IMR-90 (cell line): ENCODE data around the gene DNAJC6. TPM values are rescaled to one million over a fixed set of nuclear protein-coding genes. Genes with fewer than 3 reads are reported as not detected.
A peak's percentile ranks its signal among the peaks of the same experiment; 100 is the strongest.

Source experiments
- ATAC-seq: fragments of 200-7000 bp; cut with Tn5 transposase; 2 replicates; pipeline ENCODE4 v1.9.1; 2020; ENCODE audit warnings: low read depth, mild to moderate bottlenecking, moderate library complexity
- BruUV-seq: library from RNA; stranded (reverse); fragments of 400-500 nt; replicated peaks from 2 replicates; lab custom pipeline; 2021; lab: Mats Ljungman, UMichigan
- CTCF ChIA-PET: fragments of 300-600 bp; formaldehyde crosslinking; extraction: SDS; loops from one replicate; lab custom pipeline; 2021; ENCODE audit warnings: antibody characterized with exemption; lab: Yijun Ruan, JAX
- POLR2A ChIA-PET: fragments of 300-600 bp; sonication (Branson Sonifier 250); formaldehyde crosslinking; loops from one replicate; lab custom pipeline; 2022; ENCODE audit warnings: antibody characterized with exemption; ENCODE audit not compliant: unreplicated experiment; lab: Charles Lee
- DNase-seq: peaks from one replicate; pipeline ENCODE4 v3.0.0; 2013
- H2AFZ ChIP-seq: replicated peaks from 2 replicates; pipeline ENCODE3; 2013; ENCODE audit warnings: low read length, mild to moderate bottlenecking; ENCODE audit not compliant: poor library complexity
- H2AK5ac ChIP-seq: 2 replicates; pipeline ENCODE4 v1.6.1; 2013; ENCODE audit warnings: low read depth, low read length, inconsistent platforms
- H2AK9ac ChIP-seq: replicated peaks from 2 replicates; pipeline ENCODE3; 2013; ENCODE audit warnings: mild to moderate bottlenecking, low read depth, low read length, moderate library complexity; ENCODE audit not compliant: poor library complexity
- H2BK120ac ChIP-seq: 2 replicates; pipeline ENCODE4 v1.6.1; 2013; ENCODE audit warnings: low read depth, low read length, inconsistent platforms
- H2BK15ac ChIP-seq: 3 replicates; pipeline ENCODE4 v1.6.1; 2013; ENCODE audit warnings: low read depth, low read length, inconsistent platforms
- H2BK20ac ChIP-seq: 2 replicates; pipeline ENCODE4 v1.6.1; 2013; ENCODE audit warnings: low read depth, mild to moderate bottlenecking, inconsistent platforms, low read length, moderate library complexity
- H2BK5ac ChIP-seq: 2 replicates; pipeline ENCODE4 v1.6.1; 2013; ENCODE audit warnings: mild to moderate bottlenecking, low read depth, low read length, inconsistent platforms; ENCODE audit not compliant: poor library complexity, severe bottlenecking
- H3K14ac ChIP-seq: replicated peaks from 2 replicates; pipeline ENCODE4 v1.6.1; 2013; ENCODE audit warnings: low read depth, low read length, inconsistent platforms
- H3K18ac ChIP-seq: 2 replicates; pipeline ENCODE4 v1.6.1; 2013; ENCODE audit warnings: low read depth, low read length, control low read depth
- H3K23ac ChIP-seq: 2 replicates; pipeline ENCODE4 v1.6.1; 2013; ENCODE audit warnings: low read depth, low read length, inconsistent platforms
- H3K27ac ChIP-seq: 2 replicates; pipeline ENCODE4 v1.5.1; 2013; ENCODE audit warnings: mild to moderate bottlenecking, control low read depth, low read length; ENCODE audit not compliant: insufficient read depth
- H3K27me3 ChIP-seq: 2 replicates; pipeline ENCODE4 v1.6.1; 2013; ENCODE audit warnings: low read length; ENCODE audit not compliant: control insufficient read depth, insufficient read depth
- H3K36me3 ChIP-seq: 2 replicates; pipeline ENCODE4 v1.6.1; 2013; ENCODE audit warnings: low read length, mixed read lengths; ENCODE audit not compliant: control insufficient read depth, insufficient read depth
- H3K4ac ChIP-seq: 2 replicates; pipeline ENCODE4 v1.6.1; 2013; ENCODE audit warnings: low read depth, low read length, inconsistent platforms
- H3K4me1 ChIP-seq: 2 replicates; pipeline ENCODE4 v1.6.1; 2013; ENCODE audit warnings: low read length, mixed read lengths; ENCODE audit not compliant: control insufficient read depth, insufficient read depth
- H3K4me2 ChIP-seq: 2 replicates; pipeline ENCODE4 v1.6.1; 2013; ENCODE audit warnings: low read depth, mild to moderate bottlenecking, control low read depth, low read length, moderate library complexity
- H3K4me3 ChIP-seq: 2 replicates; pipeline ENCODE4 v1.5.1; 2013; ENCODE audit warnings: low read depth, mild to moderate bottlenecking, control low read depth, low read length, moderate library complexity; ENCODE audit not compliant: insufficient read depth
- H3K56ac ChIP-seq: 2 replicates; pipeline ENCODE4 v1.6.1; 2013; ENCODE audit warnings: low read length, inconsistent platforms; ENCODE audit not compliant: insufficient read depth; ENCODE audit errors: extremely low read depth
- H3K79me1 ChIP-seq, 2 experiments: 2 replicates each; pipeline ENCODE4 v1.6.1; 2013; ENCODE audit warnings: low read length in 2 of 2, inconsistent platforms in 1 of 2, low read depth in 1 of 2
- H3K9ac ChIP-seq: 2 replicates; pipeline ENCODE4 v1.6.1; 2013; ENCODE audit warnings: low read depth, low read length, control low read depth
- H3K9me1 ChIP-seq: 2 replicates; pipeline ENCODE4 v1.6.1; 2013; ENCODE audit warnings: low read length, inconsistent platforms; ENCODE audit not compliant: insufficient read depth
- H3K9me3 ChIP-seq: 2 replicates; pipeline ENCODE4 v1.6.1; 2013; ENCODE audit warnings: low read length; ENCODE audit not compliant: control insufficient read depth, insufficient read depth
- H4K20me1 ChIP-seq: 2 replicates; pipeline ENCODE4 v1.6.1; 2013; ENCODE audit warnings: low read length, inconsistent platforms; ENCODE audit not compliant: insufficient read depth
- H4K5ac ChIP-seq: 2 replicates; pipeline ENCODE4 v1.6.1; 2013; ENCODE audit warnings: mild to moderate bottlenecking, low read depth, low read length, control low read depth
- H4K8ac ChIP-seq, 2 experiments: 2 replicates each; pipeline ENCODE4 v1.6.1; 2013; ENCODE audit warnings: low read depth in 2 of 2, low read length in 2 of 2, control low read depth in 1 of 2, inconsistent platforms in 1 of 2
- H4K91ac ChIP-seq: 2 replicates; pipeline ENCODE4 v1.6.1; 2013; ENCODE audit warnings: low read depth, low read length, inconsistent platforms; ENCODE audit not compliant: insufficient read depth
- CEBPB ChIP-seq: IDR thresholded peaks from 2 replicates; pipeline ENCODE4 v1.6.1; 2012; ENCODE audit warnings: low read depth, low read length, improper control_type of control experiment
- MAFK ChIP-seq: IDR thresholded peaks from 2 replicates; pipeline ENCODE4 v1.6.1; 2012; ENCODE audit warnings: low read depth, low read length, improper control_type of control experiment
- MXI1 ChIP-seq: IDR thresholded peaks from 2 replicates; pipeline ENCODE4 v1.6.1; 2012; ENCODE audit warnings: low read depth, mild to moderate bottlenecking, low read length, moderate library complexity, borderline replicate concordance
- RAD21 ChIP-seq: IDR thresholded peaks from 2 replicates; pipeline ENCODE4 v1.6.1; 2012; ENCODE audit warnings: low read length, improper control_type of control experiment
- SMC3 ChIP-seq: fragments of 150-350 bp; IDR thresholded peaks from 2 replicates; pipeline ENCODE4 v1.6.1; 2016; ENCODE audit warnings: low read depth, mild to moderate bottlenecking, antibody characterized with exemption, low read length, moderate library complexity
- USF2 ChIP-seq: fragments of 150-350 bp; IDR thresholded peaks from 2 replicates; pipeline ENCODE4 v1.6.1; 2017; ENCODE audit warnings: mild to moderate bottlenecking, antibody characterized with exemption, low read length, low read depth
- WGBS, 2 experiments: methylation state at CpG; one replicate each; pipeline versions ENCODE4 v1.1.5 to v1.1.7; 2013; ENCODE audit warnings: missing lambda C conversion rate in 2 of 2; ENCODE audit not compliant: insufficient read length in 1 of 2; ENCODE audit errors: extremely low coverage in 2 of 2; 5-methylcytosine and 5-hydroxymethylcytosine counted together
- dilution Hi-C: fragments of 300-500 bp; cut with HindIII; formaldehyde crosslinking; loops from one replicate; pipeline ENCODE4 v1.14.3; 2018; ENCODE audit warnings: low sequenced_read_pairs; ENCODE audit not compliant: unreplicated experiment
- in situ Hi-C: fragments of 300-500 bp; cut with MboI; formaldehyde crosslinking; loops from 3 replicates; pipeline ENCODE4 v1.14.3; 2019; ENCODE audit warnings: low sequenced_read_pairs, inconsistent platforms, mixed read lengths
- intact Hi-C: fragments of 100-400 bp; cut with micrococcal nuclease; formaldehyde crosslinking; loops from 2 replicates; pipeline ENCODE4 v1.10.0; 2022
- polyA plus RNA-seq, 3 experiments: library from polyadenylated mRNA; depleted of rRNA; stranded (reverse); fragments of >200 nt; gene quantifications; 2 replicates each; pipeline ENCODE4 v1.2.3, GENCODE V29; 2012; ENCODE audit warnings: low replicate concordance in 1 of 3
- total RNA-seq: library from RNA; depleted of rRNA; stranded (reverse); fragments of >200 nt; gene quantifications from 2 replicates; pipeline ENCODE4 v1.2.3, GENCODE V29; 2012

DNAJC6 gene
- total and polyA plus RNA-seq, 2 of the 4 experiments (the other 2 are of a cell fraction) = 0.05 to 0.18 TPM

GRCh38 chr1:65264197-65264929 is 45.0 kb upstream of the DNAJC6 start:
- dilution Hi-C loops = no loop called here
- no peak overlapping the region for H3K9ac ChIP-seq
- POLR2A ChIA-PET = no interaction called here
- peaks cover 24% of the 10 kb centered on the region for H3K27me3 ChIP-seq
- no peak overlapping the region for H4K8ac ChIP-seq
- H3K4ac ChIP-seq = no peak overlapping the region
- H2AK9ac ChIP-seq = no peak overlapping the region
- in situ Hi-C loops = no loop called here
- intact Hi-C loops = no loop called here
- H3K27ac ChIP-seq = no peak overlapping the region
- H3K9me1 ChIP-seq = no peaks in the 10 kb centered on the region
- H2BK20ac ChIP-seq = no peak overlapping the region
- no TSS peak for BruUV-seq
- CTCF ChIA-PET = no interaction called here
- peak overlapping the region; percentile 61 for H3K4me2 ChIP-seq
- no peak overlapping the region for H3K23ac ChIP-seq
- no peaks in the 10 kb centered on the region for H3K79me1 ChIP-seq
- DNase-seq (peak; percentile 37), ATAC-seq (peak; percentile 56)
- no peak overlapping the region for H3K14ac ChIP-seq
- no peak overlapping the region for H2AK5ac ChIP-seq
- H3K18ac ChIP-seq = no peak overlapping the region
- WGBS, 2 experiments = 0% methylated on average over 2 of the region's 15 CpGs; no CpG with 5 or more reads in 1 of the 2 experiments
- no peak overlapping the region for H2AFZ ChIP-seq
- H3K4me1 ChIP-seq = no peaks in the 10 kb centered on the region
- no peaks in the 10 kb centered on the region for H3K36me3 ChIP-seq
- no peak overlapping the region for H4K5ac ChIP-seq
- H2BK5ac ChIP-seq = no peak overlapping the region
- TF ChIP-seq USF2 (no peak), CEBPB (no peak), MXI1 (no peak), RAD21 (no peak), SMC3 (no peak), MAFK (no peak)
- H4K20me1 ChIP-seq = no peaks in the 10 kb centered on the region
- no peak overlapping the region for H2BK120ac ChIP-seq
- no peak overlapping the region for H3K56ac ChIP-seq
- no peaks in the 10 kb centered on the region for H3K9me3 ChIP-seq
- no peak overlapping the region for H2BK15ac ChIP-seq
- H4K91ac ChIP-seq = no peak overlapping the region
- H3K4me3 ChIP-seq = 0 out of 2 replicates have a peak overlapping the region, but pooled peaks have one; percentile 15
